Sigmoid colon (tissue), 7 donors: ENCODE results near the gene NANOG. TPM values are rescaled to one million over a fixed set of nuclear protein-coding genes. Genes with fewer than 3 reads are reported as not detected.
"Not testable (repeated sequence)": the region's sequence is repeated elsewhere in the genome, so short reads cannot be mapped to it uniquely, and the experiment has no call there.

Source experiments
- DNase-seq: peaks from one replicate; pipeline ENCODE4 v3.0.0-alpha.2; 2019
- H3K27ac ChIP-seq, 4 donors: fragments of 200-600 bp; sonication (generic); one replicate each; pipeline ENCODE4 v1.5.1; 2016 to 2019; ENCODE audit warnings: mild to moderate bottlenecking in 1 of 4
- H3K27me3 ChIP-seq, 3 donors: fragments of 200-600 bp; sonication (generic); one replicate each; pipeline ENCODE4 v1.5.1; 2019; ENCODE audit warnings: mild to moderate bottlenecking in 1 of 3
- H3K36me3 ChIP-seq, 4 donors: fragments of 200-600 bp; sonication (generic); one replicate each; pipeline ENCODE4 v1.5.1; 2016 to 2019
- H3K4me1 ChIP-seq, 4 donors: fragments of 200-600 bp; sonication (generic); one replicate each; pipeline ENCODE4 v1.5.1; 2017 to 2019
- H3K4me3 ChIP-seq, 4 donors: fragments of 200-600 bp; sonication (generic); one replicate each; pipeline ENCODE4 v1.5.1; 2017 to 2019; ENCODE audit warnings: mild to moderate bottlenecking in 2 of 4, moderate library complexity in 1 of 4
- H3K9me3 ChIP-seq, 4 donors: fragments of 200-600 bp in 3 of 4; sonication (generic) in 3 of 4; one replicate each; pipeline versions ENCODE4 v1.5.1 to v1.6.1; 2013 to 2019
- CTCF ChIP-seq, 4 experiments: fragments of 450-650 bp in 3 of 4; fragments of 200-600 bp in 1 of 4; IDR thresholded peaks; one replicate each; pipeline ENCODE4 v1.5.1; 2016 to 2019; ENCODE audit warnings: antibody characterized with exemption in 4 of 4, mild to moderate bottlenecking in 3 of 4, moderate library complexity in 2 of 4
- EP300 ChIP-seq, 4 donors: sonication (generic); formaldehyde crosslinking; IDR thresholded peaks; one replicate each; pipeline ENCODE4 v1.6.1; 2017; ENCODE audit warnings: antibody characterized with exemption in 4 of 4
- POLR2A ChIP-seq, 2 donors: fragments of 450-650 bp; IDR thresholded peaks; one replicate each; pipeline ENCODE4 v1.6.1; 2016; ENCODE audit warnings: antibody characterized with exemption in 2 of 2, mild to moderate bottlenecking in 2 of 2, moderate library complexity in 2 of 2
- POLR2AphosphoS5 ChIP-seq, 4 donors: sonication (generic); formaldehyde crosslinking; IDR thresholded peaks; one replicate each; pipeline ENCODE4 v1.6.1; 2017; ENCODE audit warnings: antibody characterized with exemption in 4 of 4
- WGBS, 2 donors: extraction: QIAGEN DNeasy Blood & Tissue Kit; methylation state at CpG; one replicate each; pipeline ENCODE4 v1.1.7; 2013; 5-methylcytosine and 5-hydroxymethylcytosine counted together
- intact Hi-C: fragments of 100-400 bp; cut with DNase I; formaldehyde crosslinking; loops from one replicate; pipeline ENCODE4 v1.15.1; 2023
- polyA plus RNA-seq, 3 donors: library from polyadenylated mRNA; stranded (reverse); fragments of 200-250 nt; gene quantifications; one replicate each; pipeline ENCODE4 v1.2.3, GENCODE V29; 2013
- total RNA-seq, 4 donors: library from RNA; depleted of rRNA; stranded (reverse); fragments of >200 nt; gene quantifications; one replicate each; pipeline ENCODE4 v1.1.0, GENCODE V29; 2016
- donor health status: healthy with polysubstance abuse.
- donor health status: Bipolar disorder and iron deficiency.
- donor health status: healthy.

Gene NANOG
- under 1 TPM in 3 of 4 donors, not detected in 1; under 0.01 to 0.28 (median under 0.01) TPM for total RNA-seq
- polyA plus RNA-seq, result not detected

- H3K36me3 ChIP-seq, intact Hi-C loops, H3K4me3 ChIP-seq, DNase-seq, H3K9me3 ChIP-seq, H3K4me1 ChIP-seq, H3K27ac ChIP-seq: not testable (repeated sequence)
- WGBS, 2 donors, result 71 to 73% methylated on average over 13 of the region's 13 CpGs
- H3K27me3 ChIP-seq, result peaks cover 0 to 19% (median 0%) of the 10 kb centered on the region in 3 donors
Measured at GRCh38 chr12:7788884-7789528, at the start of gene NANOG. TSS of gene NANOG (plus strand) at chr12:7789402. CDS start at chr12:7789615, 213 bp downstream.

GRCh38 chr12:7747246-7747645, 42.0 kb upstream of the NANOG start, which contains the start of gene CLEC4C:
TSS of gene CLEC4C (minus strand) at chr12:7747375. CDS start at chr12:7747348, 27 bp downstream.
- no peak for DNase-seq
- Histone ChIP-seq H3K27ac (no peak within 1 kb of the TSS), H3K27me3 (no peaks in the 10 kb centered on the region), H3K36me3 (no peaks in the 10 kb centered on the region), H3K9me3 (no peaks in the 10 kb centered on the region), H3K4me1 (no peaks in the 10 kb centered on the region), H3K4me3 (no peak within 1 kb of the TSS)
- 66 to 71% methylated on average over 5 of the region's 5 CpGs for WGBS, 2 donors
- intact Hi-C loops, result no loop called here
- TF ChIP-seq POLR2AphosphoS5 (IDR thresholded peaks at IDR 0.05) (no peak), CTCF (IDR thresholded peaks at IDR 0.05) (no peak), POLR2A (IDR thresholded peaks at IDR 0.05) (no peak), EP300 (IDR thresholded peaks at IDR 0.05) (no peak)

- no peaks in the 10 kb centered on the region for H3K9me3 ChIP-seq
Measured at GRCh38 chr12:7748852-7749251, 40.4 kb upstream of the NANOG start.

GRCh38 chr12:7749442-7749841, 39.8 kb upstream of the NANOG start:
- DNase-seq, result no peak
- H3K27ac ChIP-seq, result no peak overlapping the region
- H3K9me3 ChIP-seq, result no peaks in the 10 kb centered on the region
- H3K27me3 ChIP-seq, result no peaks in the 10 kb centered on the region
- no peaks in the 10 kb centered on the region for H3K36me3 ChIP-seq
- no peak overlapping the region for H3K4me3 ChIP-seq
- WGBS, 2 donors, result 78 to 80% methylated on average over 8 of the region's 8 CpGs
- intact Hi-C loops, result no loop called here
- no peak for TF ChIP-seq CTCF (IDR thresholded peaks at IDR 0.05)
- TF ChIP-seq POLR2A (IDR thresholded peaks at IDR 0.05), result no peak
- TF ChIP-seq POLR2AphosphoS5 (IDR thresholded peaks at IDR 0.05), result no peak
- no peak for TF ChIP-seq EP300 (IDR thresholded peaks at IDR 0.05)
- H3K4me1 ChIP-seq, result no peaks in the 10 kb centered on the region

More at GRCh38 chr12:7748852-7749251, 40.4 kb upstream of the NANOG start:
- H3K4me3 ChIP-seq, result no peak overlapping the region
- H3K4me1 ChIP-seq, result no peaks in the 10 kb centered on the region
- DNase-seq, result no peak
- H3K36me3 ChIP-seq, result no peaks in the 10 kb centered on the region
- intact Hi-C loops, result no loop called here
- H3K27me3 ChIP-seq, result no peaks in the 10 kb centered on the region
- no peak overlapping the region for H3K27ac ChIP-seq
- WGBS, 2 donors, result 49 to 57% methylated on average over 4 of the region's 4 CpGs
- TF ChIP-seq CTCF (IDR thresholded peaks at IDR 0.05), result no peak
- TF ChIP-seq EP300 (IDR thresholded peaks at IDR 0.05), result no peak
- TF ChIP-seq POLR2A (IDR thresholded peaks at IDR 0.05), result no peak
- no peak for TF ChIP-seq POLR2AphosphoS5 (IDR thresholded peaks at IDR 0.05)

GRCh38 chr12:7750350-7750749, 38.9 kb upstream of the NANOG start:
- Histone ChIP-seq H3K4me1 (no peaks in the 10 kb centered on the region), H3K27me3 (no peaks in the 10 kb centered on the region), H3K27ac (no peak overlapping the region), H3K36me3 (no peaks in the 10 kb centered on the region), H3K9me3 (no peaks in the 10 kb centered on the region), H3K4me3 (no peak overlapping the region)
- intact Hi-C loops, result no loop called here
- 74 to 86% methylated on average over 6 of the region's 6 CpGs for WGBS, 2 donors
- no peak for TF ChIP-seq POLR2A (IDR thresholded peaks at IDR 0.05)
- no peak for TF ChIP-seq CTCF (IDR thresholded peaks at IDR 0.05)
- TF ChIP-seq EP300 (IDR thresholded peaks at IDR 0.05), result no peak
- TF ChIP-seq POLR2AphosphoS5 (IDR thresholded peaks at IDR 0.05), result no peak
- no peak for DNase-seq
